Thyroid gland (tissue), 4 donors: Measurements from ENCODE around the gene KIF25.

Source experiments
- CTCF ChIP-seq, 6 experiments: fragments of 200-600 bp in 3 of 6; fragments of 450-650 bp in 3 of 6; sonication (generic) in 3 of 6; IDR thresholded peaks; one replicate each; pipeline ENCODE4 v1.5.1; 2016 to 2019; ENCODE audit warnings: antibody characterized with exemption in 6 of 6, mild to moderate bottlenecking in 2 of 6, inconsistent platforms in 1 of 6, moderate library complexity in 1 of 6
- POLR2A ChIP-seq, 2 donors: fragments of 450-650 bp; IDR thresholded peaks; one replicate each; pipeline ENCODE4 v1.6.1; 2017; ENCODE audit warnings: antibody characterized with exemption in 2 of 2, mild to moderate bottlenecking in 2 of 2, moderate library complexity in 1 of 2

DNA sequence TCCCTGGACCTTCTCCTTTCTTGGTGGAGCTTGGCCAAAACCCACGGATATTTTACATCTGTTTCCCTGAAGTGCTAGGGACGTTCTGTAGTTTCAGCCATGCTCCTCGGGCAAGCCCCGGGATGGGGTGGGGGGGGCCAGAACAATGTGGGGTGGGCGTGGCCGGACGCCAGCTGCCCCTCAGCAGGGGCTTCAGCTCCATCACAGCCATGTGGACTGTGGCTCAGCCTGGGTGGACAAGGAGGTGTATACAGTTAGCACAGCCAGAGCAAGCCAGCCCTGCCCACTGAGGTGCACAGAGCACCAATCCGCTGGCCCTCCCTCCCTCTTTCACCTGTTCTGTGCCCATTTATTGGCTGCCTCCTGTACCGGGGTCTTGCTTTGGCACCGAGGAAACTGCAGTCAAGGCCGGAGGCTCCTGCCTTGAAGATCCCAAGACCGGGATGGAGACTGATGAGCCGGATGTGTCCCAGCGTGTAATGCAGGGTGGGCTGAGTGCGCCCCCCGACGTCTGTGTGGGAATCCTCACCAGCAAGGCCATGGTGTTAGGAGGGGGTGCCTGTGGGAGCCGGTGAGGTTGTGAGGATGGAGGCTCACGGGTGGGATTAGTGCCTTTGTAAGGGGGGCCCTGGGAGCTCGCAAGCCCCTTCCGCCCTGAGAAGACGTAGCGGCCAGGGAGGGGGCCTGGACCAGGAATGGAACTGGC lies 53.6 kb downstream of the KIF25 start:
- TF ChIP-seq CTCF (IDR thresholded peaks at IDR 0.05) = no peak
- TF ChIP-seq POLR2A (IDR thresholded peaks at IDR 0.05) = no peak
